GM18951 (cell line): ENCODE measurements around the gene ELK4.

Experiments
- POLR2A ChIP-seq: IDR thresholded peaks from 4 replicates; pipeline ENCODE4 v1.6.1; 2011; ENCODE audit warnings: mild to moderate bottlenecking; ENCODE audit not compliant: insufficient read length, insufficient read depth; ENCODE audit errors: extremely low read depth
- in situ Hi-C: fragments of 300-500 bp; cut with MboI; formaldehyde crosslinking; loops from one replicate; pipeline ENCODE4 v1.12.0; 2022; ENCODE audit warnings: low sequenced_read_pairs, mixed read lengths, inconsistent platforms; ENCODE audit not compliant: unreplicated experiment

The ELK4 gene

GRCh38 chr1:205631768-205632668, at the start of gene ELK4:
Gene ELK4 (minus strand): TSS chr1:205632011. CDS start chr1:205623882, 8,129 bp downstream.
- in situ Hi-C loops, result no loop called here
- peak; percentile 90 for TF ChIP-seq POLR2A

- in situ Hi-C loops, result no loop called here
- no peak for TF ChIP-seq POLR2A
Observed at GRCh38 chr1:205681364-205681763, 49.6 kb upstream of the ELK4 start.

GRCh38 chr1:205680073-205680851, 48.5 kb upstream of the ELK4 start, which contains the start of gene SLC45A3:
Gene SLC45A3 (minus strand): TSS chr1:205680509. CDS start chr1:205664656, 15,853 bp downstream.
- no peak for TF ChIP-seq POLR2A
- in situ Hi-C loops, result no loop called here

GRCh38 chr1:205678286-205679111, 46.7 kb upstream of the ELK4 start:
- in situ Hi-C loops, result no loop called here
- no peak for TF ChIP-seq POLR2A

GRCh38 chr1:205677167-205677566, 45.4 kb upstream of the ELK4 start:
- TF ChIP-seq POLR2A, result no peak
- in situ Hi-C loops, result no loop called here

- no peak for TF ChIP-seq POLR2A
Observed at GRCh38 chr1:205676597-205676996, 44.8 kb upstream of the ELK4 start.

GRCh38 chr1:205676002-205676401, 44.2 kb upstream of the ELK4 start:
- TF ChIP-seq POLR2A, result no peak
- in situ Hi-C loops, result no loop called here

More at GRCh38 chr1:205676597-205676996, 44.8 kb upstream of the ELK4 start:
- in situ Hi-C loops, result no loop called here

- in situ Hi-C loops, result no loop called here
- no peak for TF ChIP-seq POLR2A
Observed at GRCh38 chr1:205675247-205675646, 43.4 kb upstream of the ELK4 start.

- no peak for TF ChIP-seq POLR2A
- in situ Hi-C loops, result no loop called here
Observed at GRCh38 chr1:205672970-205673369, 41.2 kb upstream of the ELK4 start.

GRCh38 chr1:205672395-205672889, 40.6 kb upstream of the ELK4 start:
- in situ Hi-C loops, result no loop called here
- no peak for TF ChIP-seq POLR2A

GRCh38 chr1:205670611-205671430, 39.0 kb upstream of the ELK4 start:
- in situ Hi-C loops, result no loop called here
- TF ChIP-seq POLR2A, result no peak

- in situ Hi-C loops, result no loop called here
- TF ChIP-seq POLR2A, result no peak
Observed at GRCh38 chr1:205670150-205670446, 38.3 kb upstream of the ELK4 start.
